Activated T-helper 2 cell treated with anti-CD3 and anti-CD28 coated beads, Interferon-gamma antibody, Interleukin-2, Interleukin-4, amounts not matched to agents 10 μg/mL and 5 μg/mL and 100 μg/mL, durations not matched to agents 14 hours and 24 hours and 36 hours (primary cell): ENCODE data around the gene MRPL18. TPM values are rescaled to one million over a fixed set of nuclear protein-coding genes. Genes with fewer than 3 reads are reported as not detected.
A peak's percentile ranks its signal among the peaks of the same experiment; 100 is the strongest.
"Not testable (repeated sequence)": the region's sequence is repeated elsewhere in the genome, so short reads cannot be mapped to it uniquely, and the experiment has no call there.

Experiments used
- DNase-seq: peaks from one replicate; pipeline ENCODE4 v3.0.0; 2021; ENCODE audit warnings: low spot score
- H3K27ac Mint-ChIP-seq: one replicate; pipeline ENCODE4 v1.8.0; 2021; ENCODE audit warnings: mixed read lengths
- H3K27me3 Mint-ChIP-seq: one replicate; pipeline ENCODE4 v1.8.0; 2021; ENCODE audit warnings: low read depth, mixed read lengths
- H3K36me3 Mint-ChIP-seq: one replicate; pipeline ENCODE4 v1.8.0; 2021; ENCODE audit warnings: low read depth, mixed read lengths
- H3K4me1 Mint-ChIP-seq: one replicate; pipeline ENCODE4 v1.8.0; 2021; ENCODE audit warnings: low read depth, mixed read lengths
- H3K4me3 Mint-ChIP-seq: one replicate; pipeline ENCODE4 v1.8.0; 2021; ENCODE audit warnings: low read depth, mild to moderate bottlenecking, moderate library complexity, mixed read lengths
- H3K9me3 Mint-ChIP-seq: one replicate; pipeline ENCODE4 v1.8.0; 2021; ENCODE audit warnings: mixed read lengths
- intact Hi-C: fragments of 100-400 bp; cut with micrococcal nuclease; formaldehyde crosslinking; loops from one replicate; pipeline ENCODE4 v1.15.1; 2023
- total RNA-seq: library from RNA; stranded (reverse); gene quantifications from 2 replicates; pipeline ENCODE4 v1.2.3, GENCODE V29; 2022

The MRPL18 gene
- total RNA-seq: 96.0 and 101 TPM in 2 replicates

- Mint-ChIP-seq H3K9me3 (no peaks in the 10 kb centered on the region), H3K27me3 (no peaks in the 10 kb centered on the region), H3K4me1 (peaks cover 42% of the 10 kb centered on the region), H3K4me3 (peak within 1 kb of the TSS; percentile 96), H3K36me3 (peaks cover 72% of the 10 kb centered on the region), H3K27ac (peak within 1 kb of the TSS; percentile 97)
- intact Hi-C loops: loop anchor here (2.0 kb wide), 1 partner anchor 140 kb away; no protein-coding TSS in a partner anchor
- DNase-seq: peak; percentile 86
These were observed at the start of gene MRPL18 for GRCh38 chr6:159790149-159790955. MRPL18 (plus strand) TSS chr6:159790467; CDS start chr6:159790588, 121 bp downstream.

DNA sequence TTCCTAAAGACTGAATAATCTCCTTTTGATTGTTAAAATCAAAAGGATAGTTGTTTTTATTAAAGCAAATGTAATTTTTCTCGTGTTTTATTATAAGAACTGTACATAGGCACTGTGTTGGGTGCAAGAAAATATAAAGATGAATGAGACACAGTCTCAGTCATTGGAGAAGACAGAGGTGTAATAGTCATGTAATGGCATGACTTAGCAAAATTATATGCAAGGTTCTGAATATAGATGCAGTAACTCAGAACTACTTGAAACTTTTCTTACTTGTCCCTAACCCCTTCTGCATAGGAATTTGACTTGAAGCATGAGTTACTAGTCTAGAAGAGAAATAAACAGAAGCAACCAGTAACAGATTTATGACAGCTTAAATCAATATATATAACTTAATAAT lies 48.1 kb upstream of the MRPL18 start:
- H3K36me3 Mint-ChIP-seq: peaks cover 74% of the 10 kb centered on the region
- no peak overlapping the region for H3K4me3 Mint-ChIP-seq
- peaks cover 19% of the 10 kb centered on the region for H3K4me1 Mint-ChIP-seq
- no peak for DNase-seq
- H3K27ac Mint-ChIP-seq: no peak overlapping the region
- H3K27me3 Mint-ChIP-seq: no peaks in the 10 kb centered on the region
- no peaks in the 10 kb centered on the region for H3K9me3 Mint-ChIP-seq
- intact Hi-C loops: no loop called here

DNA sequence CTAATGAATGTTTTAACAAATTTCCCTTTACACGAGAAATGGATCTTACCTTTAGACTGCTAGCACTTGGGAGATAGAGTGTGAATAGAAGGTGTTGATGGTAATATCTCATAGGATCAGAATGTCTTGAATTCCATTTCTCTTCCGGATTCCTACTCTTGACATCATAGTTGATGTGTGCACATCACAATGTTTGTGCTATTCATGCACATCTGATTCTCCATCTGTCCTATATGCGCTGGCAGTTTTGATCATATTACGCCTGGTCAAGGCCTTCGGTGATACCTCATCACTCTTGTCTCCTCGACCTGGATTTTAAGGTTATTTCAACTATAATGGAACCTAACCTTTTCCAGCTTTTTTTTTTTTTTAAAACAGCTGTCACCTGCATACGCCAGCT lies 45.2 kb upstream of the MRPL18 start:
- no peak overlapping the region for H3K4me3 Mint-ChIP-seq
- H3K36me3 Mint-ChIP-seq: peaks cover 87% of the 10 kb centered on the region
- intact Hi-C loops: no loop called here
- H3K27me3 Mint-ChIP-seq: no peaks in the 10 kb centered on the region
- no peaks in the 10 kb centered on the region for H3K9me3 Mint-ChIP-seq
- no peak for DNase-seq
- no peak overlapping the region for H3K27ac Mint-ChIP-seq
- H3K4me1 Mint-ChIP-seq: peaks cover 12% of the 10 kb centered on the region

DNA sequence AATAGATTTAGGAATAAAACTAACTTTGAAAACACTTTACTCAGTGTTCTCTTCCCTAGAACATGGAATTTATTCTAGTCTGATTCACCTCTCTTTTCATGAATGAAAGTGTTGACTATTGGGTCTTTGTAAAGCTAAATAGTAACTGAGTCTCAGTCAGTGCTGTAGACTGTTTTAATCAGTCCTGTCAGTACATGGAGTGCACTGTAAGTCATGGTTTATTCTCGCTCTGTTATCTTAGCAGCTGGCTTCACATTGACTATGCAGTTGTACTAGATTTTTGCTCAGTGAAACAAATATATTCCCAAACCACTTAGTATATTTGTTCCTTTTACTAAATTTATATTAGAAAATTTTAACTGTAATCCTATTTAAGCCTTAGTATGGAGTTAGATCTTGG lies 43.5 kb upstream of the MRPL18 start:
- no peak overlapping the region for H3K4me3 Mint-ChIP-seq
- no peaks in the 10 kb centered on the region for H3K27me3 Mint-ChIP-seq
- intact Hi-C loops: no loop called here
- peaks cover 82% of the 10 kb centered on the region for H3K36me3 Mint-ChIP-seq
- H3K4me1 Mint-ChIP-seq: peaks cover 10% of the 10 kb centered on the region
- H3K9me3 Mint-ChIP-seq: no peaks in the 10 kb centered on the region
- no peak overlapping the region for H3K27ac Mint-ChIP-seq
- no peak for DNase-seq

DNA sequence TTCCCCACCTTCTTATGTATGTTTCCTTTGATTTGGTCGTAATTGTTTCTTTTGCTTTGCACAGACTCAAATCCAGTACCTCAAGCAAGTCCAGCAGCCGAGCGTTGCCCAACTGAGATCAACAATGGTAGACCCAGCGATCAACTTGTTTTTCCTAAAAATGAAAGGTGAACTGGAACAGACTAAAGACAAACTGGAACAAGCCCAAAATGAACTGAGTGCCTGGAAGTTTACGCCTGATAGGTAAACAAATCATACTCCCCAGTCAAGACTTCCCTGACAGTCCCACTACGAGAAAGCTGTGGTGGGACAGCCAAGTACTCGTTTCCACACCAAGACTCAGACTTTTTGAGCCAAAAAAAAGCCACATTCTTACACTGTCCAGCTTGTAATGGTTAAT lies 42.1 kb upstream of the MRPL18 start:
- H3K27ac Mint-ChIP-seq, intact Hi-C loops, DNase-seq, H3K9me3 Mint-ChIP-seq, H3K4me3 Mint-ChIP-seq, H3K27me3 Mint-ChIP-seq: not testable (repeated sequence)
- peaks cover 10% of the 10 kb centered on the region for H3K4me1 Mint-ChIP-seq
- peaks cover 79% of the 10 kb centered on the region for H3K36me3 Mint-ChIP-seq

DNA sequence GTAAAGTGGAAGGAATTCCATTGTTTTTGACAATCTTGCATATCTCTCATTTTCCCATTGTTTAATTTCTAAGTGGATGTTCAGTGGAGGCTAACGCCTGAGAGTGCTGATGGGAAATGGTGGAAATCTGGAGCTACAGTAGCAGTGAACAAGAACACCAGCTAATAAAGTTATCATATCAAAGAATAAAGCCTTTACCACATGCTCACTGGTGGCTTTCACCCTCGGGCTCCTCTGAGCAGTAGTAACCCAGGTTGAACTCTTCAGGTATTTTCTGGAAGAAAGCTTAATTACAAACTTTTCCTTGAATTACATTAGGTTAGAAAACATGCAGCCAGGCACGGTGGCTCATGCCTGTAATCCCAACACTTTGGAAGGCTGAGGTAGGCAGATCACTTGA lies 38.8 kb upstream of the MRPL18 start:
- Mint-ChIP-seq H3K4me1 (peaks cover 12% of the 10 kb centered on the region), H3K27ac (no peak overlapping the region), H3K9me3 (no peaks in the 10 kb centered on the region), H3K27me3 (no peaks in the 10 kb centered on the region), H3K36me3 (peaks cover 79% of the 10 kb centered on the region), H3K4me3 (no peak overlapping the region)
- intact Hi-C loops: no loop called here
- DNase-seq: no peak

DNA sequence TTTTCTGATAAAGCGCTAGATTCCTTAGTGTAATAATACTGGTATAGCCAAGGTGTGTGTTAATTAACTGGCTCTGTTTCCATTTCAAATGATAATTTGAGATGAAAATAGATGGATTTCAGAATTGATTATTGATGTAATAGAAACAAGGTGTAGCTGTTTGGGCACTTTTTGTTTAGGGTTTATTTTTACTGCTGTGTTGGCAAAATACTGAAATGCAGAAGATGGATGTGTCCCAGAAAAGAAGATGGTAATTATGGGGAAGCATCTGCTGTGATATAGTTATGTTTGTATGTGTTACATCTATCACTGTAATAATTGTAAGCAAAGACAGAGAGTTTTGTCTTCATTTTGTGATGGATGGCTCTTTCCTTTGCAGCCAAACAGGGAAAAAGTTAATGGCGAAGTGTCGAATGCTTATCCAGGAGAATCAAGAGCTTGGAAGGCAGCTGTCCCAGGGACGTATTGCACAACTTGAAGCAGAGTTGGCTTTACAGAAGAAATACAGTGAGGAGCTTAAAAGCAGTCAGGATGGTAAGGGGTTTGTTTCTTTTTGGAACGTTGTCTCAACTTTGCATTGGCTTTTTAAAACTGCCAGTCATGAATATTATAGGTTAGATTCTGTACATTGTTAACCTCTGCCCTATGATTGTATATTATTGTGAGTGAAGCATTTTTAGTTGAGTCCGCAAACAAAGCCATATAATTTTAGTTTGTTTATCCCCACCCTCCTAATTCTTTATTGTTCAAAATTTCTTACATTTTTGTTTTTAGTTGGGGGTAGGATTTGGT lies 37.0 kb upstream of the MRPL18 start:
- no peaks in the 10 kb centered on the region for H3K27me3 Mint-ChIP-seq
- intact Hi-C loops: no loop called here
- H3K36me3 Mint-ChIP-seq: peaks cover 85% of the 10 kb centered on the region

DNA sequence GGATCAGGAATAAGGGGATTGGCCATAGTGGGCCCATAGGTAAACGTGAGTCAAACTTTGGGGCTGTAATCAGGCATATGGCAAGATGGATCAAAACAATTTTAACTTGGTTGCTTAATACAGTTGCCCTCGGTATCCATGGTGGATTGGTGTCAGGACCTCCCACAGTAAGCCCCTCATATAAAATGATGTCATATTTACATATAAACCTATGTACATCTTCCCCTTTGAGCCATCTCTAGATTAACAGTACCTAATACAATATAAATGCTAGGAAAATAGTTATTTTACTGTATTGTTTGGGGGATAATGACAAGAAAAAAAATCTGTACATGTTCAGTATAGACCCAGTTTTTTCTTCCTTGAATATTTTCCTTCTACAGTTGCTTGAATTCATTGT lies 35.9 kb upstream of the MRPL18 start:
- no peak overlapping the region for H3K27ac Mint-ChIP-seq
- H3K9me3 Mint-ChIP-seq: no peaks in the 10 kb centered on the region
- H3K27me3 Mint-ChIP-seq: no peaks in the 10 kb centered on the region
- H3K36me3 Mint-ChIP-seq: peaks cover 79% of the 10 kb centered on the region
- intact Hi-C loops: no loop called here
- peaks cover 21% of the 10 kb centered on the region for H3K4me1 Mint-ChIP-seq
- DNase-seq: no peak
- no peak overlapping the region for H3K4me3 Mint-ChIP-seq

More for the DNA sequence above, 37.0 kb upstream of the MRPL18 start:
- no peak for DNase-seq
- Mint-ChIP-seq H3K4me3 (no peak overlapping the region), H3K4me1 (peaks cover 17% of the 10 kb centered on the region), H3K27ac (no peak overlapping the region), H3K9me3 (no peaks in the 10 kb centered on the region)

GRCh38 chr6:159754959-159755914 lies 35.0 kb upstream of the MRPL18 start:
- Mint-ChIP-seq H3K4me1 (peaks cover 25% of the 10 kb centered on the region), H3K4me3 (no peak overlapping the region), H3K27ac (peak overlapping the region; percentile 35), H3K9me3 (no peaks in the 10 kb centered on the region), H3K27me3 (no peaks in the 10 kb centered on the region), H3K36me3 (peaks cover 77% of the 10 kb centered on the region)
- intact Hi-C loops: no loop called here
- DNase-seq: no peak

DNA sequence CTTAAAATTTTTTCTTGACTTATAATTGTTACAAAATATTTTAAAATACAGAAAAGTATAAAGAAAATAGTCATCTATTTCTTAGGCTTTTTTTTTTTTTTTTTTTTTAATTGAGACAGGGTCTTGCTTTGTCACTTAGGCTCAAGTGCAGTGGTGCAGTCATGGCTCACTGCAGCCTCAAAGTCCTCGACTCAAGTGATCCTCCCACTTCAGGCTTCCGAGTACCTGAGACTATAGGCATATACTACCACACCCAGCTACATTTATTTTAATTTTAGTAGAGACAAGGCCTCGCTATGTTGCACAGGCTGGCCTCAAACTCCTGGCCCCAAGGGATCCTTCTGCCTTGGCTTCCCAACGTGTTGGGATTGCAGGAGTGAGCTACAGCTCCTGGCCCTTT lies 33.8 kb upstream of the MRPL18 start:
- no peak for DNase-seq
- Mint-ChIP-seq H3K36me3 (peaks cover 73% of the 10 kb centered on the region), H3K4me3 (no peak overlapping the region), H3K27ac (no peak overlapping the region), H3K9me3 (no peaks in the 10 kb centered on the region), H3K4me1 (peaks cover 36% of the 10 kb centered on the region), H3K27me3 (no peaks in the 10 kb centered on the region)
- intact Hi-C loops: loop anchor here (2.0 kb wide), 1 partner anchor 16 kb away; no protein-coding TSS in a partner anchor

GRCh38 chr6:159758031-159759001 lies 32.0 kb upstream of the MRPL18 start:
- H3K4me3 Mint-ChIP-seq: no peak overlapping the region
- peaks cover 67% of the 10 kb centered on the region for H3K36me3 Mint-ChIP-seq
- H3K9me3 Mint-ChIP-seq: no peaks in the 10 kb centered on the region
- H3K4me1 Mint-ChIP-seq: peaks cover 39% of the 10 kb centered on the region
- DNase-seq: no peak
- peak overlapping the region; percentile 21 for H3K27ac Mint-ChIP-seq
- no peaks in the 10 kb centered on the region for H3K27me3 Mint-ChIP-seq
- intact Hi-C loops: no loop called here
